ENCODE results near the gene DAPK2.

- no peak for TF ChIP-seq CTCF (IDR thresholded peaks at IDR 0.05)
- TF ChIP-seq POLR2A (IDR thresholded peaks at IDR 0.05) = no peak
Measured at GRCh38 chr15:63864186-63864585, 182.1 kb downstream of the DAPK2 start.

All from transverse colon (tissue), 3 donors.